K562 treated with DMSO at 1 percent for 24 hours (cell line): ENCODE measurements around the gene EGFL7. TPM values are rescaled to one million over a fixed set of nuclear protein-coding genes. Genes with fewer than 3 reads are reported as not detected.

Experiments
- total RNA-seq: library from RNA; unstranded; fragments of 300-600 nt; gene quantifications from 2 replicates; pipeline ENCODE4 v1.2.3, GENCODE V29; 2022; ENCODE audit warnings: low read depth; ENCODE audit not compliant: insufficient read depth

The EGFL7 gene
- total RNA-seq = 127 and 159 TPM in 2 replicates

DNA sequence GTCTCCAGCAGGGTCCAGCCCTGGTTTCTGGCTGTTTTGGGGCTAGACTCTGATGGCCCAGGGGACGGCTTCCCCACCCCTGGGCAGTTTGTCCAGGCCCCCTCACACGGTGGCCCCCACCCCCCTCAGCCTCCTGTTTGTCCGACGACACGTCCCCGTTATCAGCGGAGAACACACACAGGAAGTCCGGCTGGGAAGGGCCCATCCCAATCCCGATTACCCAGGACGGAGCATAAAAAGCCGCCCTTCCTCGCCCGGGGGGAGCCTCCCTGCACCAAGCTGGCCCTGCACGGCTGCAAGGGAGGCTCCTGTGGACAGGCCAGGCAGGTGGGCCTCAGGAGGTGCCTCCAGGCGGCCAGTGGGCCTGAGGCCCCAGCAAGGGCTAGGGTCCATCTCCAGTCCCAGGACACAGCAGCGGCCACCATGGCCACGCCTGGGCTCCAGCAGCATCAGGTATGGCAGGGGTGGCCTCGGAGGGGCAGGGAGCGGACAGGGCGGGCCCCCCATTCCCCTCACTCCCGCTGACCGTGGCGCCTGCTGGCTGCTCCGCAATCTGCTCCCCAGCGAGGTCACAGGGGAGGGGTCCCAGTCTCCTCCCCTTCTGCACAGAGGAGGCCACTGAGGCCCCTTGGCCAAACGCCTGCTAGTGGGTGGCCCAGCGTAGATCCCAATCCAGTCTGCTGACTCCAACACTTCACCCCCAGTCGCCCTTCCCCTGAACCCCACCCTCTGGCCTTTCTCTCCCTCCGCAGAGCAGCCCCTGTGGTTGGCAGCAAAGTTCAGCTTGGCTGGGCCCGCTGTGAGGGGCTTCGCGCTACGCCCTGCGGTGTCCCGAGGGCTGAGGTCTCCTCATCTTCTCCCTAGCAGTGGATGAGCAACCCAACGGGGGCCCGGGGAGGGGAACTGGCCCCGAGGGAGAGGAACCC, at the start of gene EGFL7:
EGFL7 (plus strand) TSS at position 261 of the 926 bp plus-strand sequence. CDS start 5,367 bp downstream, outside the sequence.

DNA sequence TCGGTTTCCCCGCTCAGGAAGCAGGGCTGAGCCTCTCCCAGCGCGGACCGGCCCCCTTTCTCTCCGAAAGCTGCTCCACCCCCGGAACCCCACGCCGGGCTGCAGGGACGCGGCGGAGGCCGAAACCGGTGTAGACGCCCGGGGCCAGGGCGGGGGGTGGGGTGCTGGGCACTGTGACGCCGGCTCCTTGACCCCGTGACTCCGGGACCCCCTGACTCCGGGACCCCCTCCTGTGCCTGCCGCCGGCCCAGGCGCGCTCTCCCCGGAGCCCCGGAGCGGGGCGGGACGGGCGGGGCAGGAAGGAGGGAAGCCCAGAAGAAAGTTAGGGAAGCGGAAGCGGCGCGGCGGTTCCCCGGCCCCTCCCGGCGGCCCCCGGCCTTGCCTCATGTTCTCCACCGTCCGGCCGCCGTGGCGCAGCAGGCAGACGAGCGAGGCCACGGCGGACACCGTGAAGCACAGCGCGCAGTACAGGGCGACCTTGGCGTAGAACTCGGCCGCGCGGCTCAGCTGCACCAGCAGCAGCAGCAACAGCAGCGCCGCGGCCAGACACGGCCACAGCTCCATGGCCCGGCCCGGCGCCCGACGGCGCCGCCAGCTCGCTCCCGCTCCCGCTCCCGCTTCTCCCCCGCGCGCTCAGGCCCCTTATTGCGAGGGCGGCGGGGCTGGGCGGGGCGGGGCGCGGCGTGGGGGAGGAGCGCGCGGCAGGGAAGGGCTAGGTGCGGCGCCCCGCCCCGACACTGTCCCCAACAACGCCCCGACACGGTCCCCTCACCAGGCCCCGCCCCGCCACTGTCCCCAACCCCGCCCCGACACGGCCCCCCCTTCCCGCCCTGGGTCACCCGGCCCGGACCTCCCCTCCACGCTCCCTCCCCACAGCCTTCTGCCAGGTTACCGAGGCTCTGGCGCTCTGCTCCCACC, 24.3 kb downstream of the EGFL7 start, which contains the start of gene AGPAT2:
AGPAT2 (minus strand) TSS at position 664 of the 918 bp plus-strand sequence; CDS start at position 564, 100 bp downstream.

DNA sequence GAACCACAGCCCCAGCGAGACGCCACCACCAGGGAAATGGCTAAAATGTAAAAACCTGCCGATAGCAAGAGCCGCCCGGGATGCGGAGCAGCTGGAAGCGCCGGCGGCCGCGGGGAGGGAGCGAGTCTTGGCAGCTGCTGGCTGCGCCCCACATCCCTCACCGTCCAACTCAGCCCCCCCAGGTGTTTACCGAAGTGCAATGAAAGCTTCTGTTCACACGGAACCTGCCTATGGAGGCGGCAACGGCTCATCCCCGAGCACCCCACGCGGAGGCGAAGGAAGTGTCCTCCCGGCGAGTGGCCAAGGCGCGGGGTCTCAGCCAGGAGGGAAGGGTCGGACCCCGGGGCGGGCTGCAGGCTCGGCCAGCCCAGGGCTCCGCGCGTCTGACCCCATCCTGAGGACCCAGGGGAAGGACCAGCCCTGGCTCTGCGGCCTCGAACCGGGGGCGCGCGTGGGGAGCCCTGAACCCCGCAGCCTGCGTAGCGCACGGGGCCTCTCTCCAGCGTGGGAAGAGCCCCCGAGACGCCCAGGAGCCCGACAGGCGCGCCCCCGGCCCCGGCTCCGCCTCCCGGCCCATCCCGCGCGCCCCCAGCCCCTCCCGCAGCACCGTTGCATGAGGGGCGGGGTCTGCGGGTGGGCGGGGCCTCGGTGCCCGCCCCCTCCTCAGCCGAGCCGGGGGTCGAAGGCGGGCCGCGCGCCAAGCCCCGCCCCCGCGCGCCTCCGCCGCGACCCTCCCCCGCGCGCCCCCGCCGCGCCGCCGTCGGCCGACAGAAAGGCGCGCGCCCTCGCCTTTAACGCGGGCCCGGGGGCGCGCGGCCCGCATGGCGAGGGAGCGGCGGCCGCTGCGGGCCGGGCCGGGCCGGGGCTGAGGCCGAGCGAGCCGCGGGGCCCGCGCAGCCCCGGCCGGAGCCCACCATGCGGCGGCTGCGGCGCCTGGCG, 49.3 kb downstream of the EGFL7 start, which contains the start of gene DIPK1B:
DIPK1B (plus strand) TSS at position 822 of the 939 bp plus-strand sequence; CDS start at position 916, 94 bp downstream.

Other genes starting within 250 kb of the EGFL7 start
- gene INPP5E, start 223.1 kb upstream of the EGFL7 start, total RNA-seq = 14.4 TPM in 2 replicates
- gene SEC16A, start 179.9 kb upstream of the EGFL7 start, total RNA-seq = 54.0 and 55.0 TPM in 2 replicates
- gene NOTCH1, start 116.9 kb upstream of the EGFL7 start, total RNA-seq = 21.4 and 22.9 TPM in 2 replicates
- gene AGPAT2, start 24.5 kb downstream of the EGFL7 start, total RNA-seq = 78.2 and 86.1 TPM in 2 replicates
- gene DIPK1B, start 49.7 kb downstream of the EGFL7 start, total RNA-seq = 17.6 and 20.5 TPM in 2 replicates
- 0.50 TPM in 1 of 2 replicates, not detected in the other for gene LCN10, start 80.0 kb downstream of the EGFL7 start, total RNA-seq
- not detected in 2 replicates for gene LCN6, start 85.6 kb downstream of the EGFL7 start, total RNA-seq
- gene LCN8, start 95.3 kb downstream of the EGFL7 start, total RNA-seq = not detected in 2 replicates
- not detected in 2 replicates for gene LCN15, start 101.6 kb downstream of the EGFL7 start, total RNA-seq
- gene TMEM141, start 128.4 kb downstream of the EGFL7 start, total RNA-seq = 80.0 and 85.0 TPM in 2 replicates
- 1.8 and 3.5 TPM in 2 replicates for gene CCDC183, start 133.4 kb downstream of the EGFL7 start, total RNA-seq
- gene RABL6, start 145.0 kb downstream of the EGFL7 start, total RNA-seq = 160 and 181 TPM in 2 replicates
- 12.3 and 15.9 TPM in 2 replicates for gene AJM1, start 179.6 kb downstream of the EGFL7 start, total RNA-seq
- 163 and 193 TPM in 2 replicates for gene PHPT1, start 186.5 kb downstream of the EGFL7 start, total RNA-seq
- gene MAMDC4, start 189.4 kb downstream of the EGFL7 start, total RNA-seq = 1.9 and 3.1 TPM in 2 replicates
- gene EDF1, start 203.4 kb downstream of the EGFL7 start, total RNA-seq = 668 and 686 TPM in 2 replicates
- gene TRAF2, start 223.6 kb downstream of the EGFL7 start, total RNA-seq = 32.9 and 35.8 TPM in 2 replicates